ENCODE data around the gene SAMD10. TPM values are rescaled to one million over a fixed set of nuclear protein-coding genes. Genes with fewer than 3 reads are reported as not detected.

Gene SAMD10
- total and polyA plus RNA-seq, 4 donors = 0.74 to 3.4 (median 2.1) TPM

- WGBS = 95% methylated on average over 17 of the region's 17 CpGs
- Histone ChIP-seq H3K36me3 (ENCODE audit: control insufficient read depth in 4 of 4, insufficient read depth in 3 of 4, low read depth in 1 of 4, low read length in 3 of 4) (peaks cover 13 to 44% (median 17%) of the 10 kb centered on the region in 4 donors), H3K27me3 (ENCODE audit: control insufficient read depth in 4 of 4, insufficient read depth in 4 of 4, low read length in 3 of 4) (no peaks in the 10 kb centered on the region), H3K27ac (ENCODE audit: low read depth in 1 of 2, low read length in 2 of 2) (no peak overlapping the region), H3K4me3 (ENCODE audit: low read depth in 1 of 3, low read length in 3 of 3) (no peak overlapping the region), H3K4me1 (ENCODE audit: control insufficient read depth in 4 of 4, insufficient read depth in 4 of 4, low read length in 3 of 4) (peaks cover 11 to 30% (median 25%) of the 10 kb centered on the region in 4 donors), H3K9me3 (ENCODE audit: control insufficient read depth in 4 of 4, low read length in 3 of 4) (no peaks in the 10 kb centered on the region), H3K9ac (ENCODE audit: low read depth in 1 of 2, low read length in 2 of 2) (no peak overlapping the region)
- TF ChIP-seq FOXA2 (IDR thresholded peaks at IDR 0.05) = no peak
- no peak for TF ChIP-seq JUND (IDR thresholded peaks at IDR 0.05)
- TF ChIP-seq SP1 (IDR thresholded peaks at IDR 0.05) = no peak
- TF ChIP-seq ATF3 (IDR thresholded peaks at IDR 0.05) = no peak
- no peak for TF ChIP-seq TAF1 (conservative IDR thresholded peaks at IDR 0.05)
- no peak for TF ChIP-seq MAX (IDR thresholded peaks at IDR 0.05)
- TF ChIP-seq RXRA (IDR thresholded peaks at IDR 0.05) = no peak
- no peak for TF ChIP-seq REST (IDR thresholded peaks at IDR 0.05)
- no peak for TF ChIP-seq ZBTB33 (IDR thresholded peaks at IDR 0.05)
- TF ChIP-seq GABPA (IDR thresholded peaks at IDR 0.05 in 1 of 2, conservative IDR thresholded peaks at IDR 0.05 in 1 of 2) = no peak
- TF ChIP-seq HNF4A (conservative IDR thresholded peaks at IDR 0.05) = no peak
- TF ChIP-seq YY1 (IDR thresholded peaks at IDR 0.05) = no peak
- no peak for TF ChIP-seq HNF4G (IDR thresholded peaks at IDR 0.05)
- TF ChIP-seq FOXA1 (IDR thresholded peaks at IDR 0.05) = no peak
- no peak for DNase-seq (ENCODE audit: low spot score)
These were observed 34.3 kb downstream of the SAMD10 start for GRCh38 chr20:63945031-63945658.

- DNase-seq (ENCODE audit: low spot score) = no peak
- H3K36me3 ChIP-seq (ENCODE audit: control insufficient read depth in 4 of 4, insufficient read depth in 3 of 4, low read depth in 1 of 4, low read length in 3 of 4) = peaks cover 16 to 46% (median 18%) of the 10 kb centered on the region in 4 donors
- H3K4me3 ChIP-seq (ENCODE audit: low read depth in 1 of 3, low read length in 3 of 3) = no peak overlapping the region
- 94% methylated on average over 35 of the region's 35 CpGs for WGBS
- H3K9ac ChIP-seq (ENCODE audit: low read depth in 1 of 2, low read length in 2 of 2) = no peak overlapping the region
- H3K27me3 ChIP-seq (ENCODE audit: control insufficient read depth in 4 of 4, insufficient read depth in 4 of 4, low read length in 3 of 4) = no peaks in the 10 kb centered on the region
- TF ChIP-seq GABPA (IDR thresholded peaks at IDR 0.05 in 1 of 2, conservative IDR thresholded peaks at IDR 0.05 in 1 of 2) = no peak
- no peak for TF ChIP-seq NR2F2 (IDR thresholded peaks at IDR 0.05)
- no peak for TF ChIP-seq HNF4A (conservative IDR thresholded peaks at IDR 0.05)
- TF ChIP-seq FOXA2 (IDR thresholded peaks at IDR 0.05) = no peak
- no peak for TF ChIP-seq ZBTB33 (IDR thresholded peaks at IDR 0.05)
- no peak for TF ChIP-seq RXRA (IDR thresholded peaks at IDR 0.05)
- no peak for TF ChIP-seq ATF3 (IDR thresholded peaks at IDR 0.05)
- TF ChIP-seq EGR1 (IDR thresholded peaks at IDR 0.05; ENCODE audit: low read depth in 2 of 2) = no peak
- no peak for TF ChIP-seq TAF1 (conservative IDR thresholded peaks at IDR 0.05)
- TF ChIP-seq HNF4G (IDR thresholded peaks at IDR 0.05) = no peak
- H3K4me1 ChIP-seq (ENCODE audit: control insufficient read depth in 4 of 4, insufficient read depth in 4 of 4, low read length in 3 of 4) = peaks cover 6 to 21% (median 17%) of the 10 kb centered on the region in 4 donors
- H3K9me3 ChIP-seq (ENCODE audit: control insufficient read depth in 4 of 4, low read length in 3 of 4) = no peaks in the 10 kb centered on the region
- no peak overlapping the region for H3K27ac ChIP-seq (ENCODE audit: low read depth in 1 of 2, low read length in 2 of 2)
These were observed 35.1 kb downstream of the SAMD10 start for GRCh38 chr20:63944078-63944941.
